HG03378 (cell line): ENCODE results near the gene TRIOBP.
"Not testable (repeated sequence)": the region's sequence is repeated elsewhere in the genome, so short reads cannot be mapped to it uniquely, and the experiment has no call there.

Source experiments
- ATAC-seq: cut with Tn5 transposase; IDR thresholded peaks from one replicate; pipeline ENCODE4 v1.9.1; 2021; ENCODE audit warnings: mild to moderate bottlenecking, moderate library complexity; ENCODE audit not compliant: unreplicated experiment

TRIOBP gene

GRCh38 chr22:37765953-37766576, 69.2 kb downstream of the TRIOBP start:
- ATAC-seq, result no peak

- ATAC-seq, result no peak
These were observed 71.4 kb downstream of the TRIOBP start for GRCh38 chr22:37768273-37768672.

- ATAC-seq, result no peak
These were observed 72.2 kb downstream of the TRIOBP start for GRCh38 chr22:37769056-37769455.

GRCh38 chr22:37771081-37771480, 74.2 kb downstream of the TRIOBP start:
- no peak for ATAC-seq

- ATAC-seq, result no peak
These were observed 75.0 kb downstream of the TRIOBP start for GRCh38 chr22:37771702-37772427.

GRCh38 chr22:37774728-37775127, 77.9 kb downstream of the TRIOBP start:
- ATAC-seq, result no peak

GRCh38 chr22:37775785-37776638, 79.2 kb downstream of the TRIOBP start:
- no peak for ATAC-seq

- no peak for ATAC-seq
These were observed 79.8 kb downstream of the TRIOBP start for GRCh38 chr22:37776639-37777005.

GRCh38 chr22:37777122-37777687, 80.4 kb downstream of the TRIOBP start:
- no peak for ATAC-seq

- ATAC-seq, result no peak
These were observed 81.6 kb downstream of the TRIOBP start for GRCh38 chr22:37778370-37779009.

GRCh38 chr22:37781434-37782059, 84.7 kb downstream of the TRIOBP start:
- ATAC-seq, result no peak

GRCh38 chr22:37782340-37783168, 85.7 kb downstream of the TRIOBP start:
- ATAC-seq, result no peak

- no peak for ATAC-seq
These were observed 88.1 kb downstream of the TRIOBP start for GRCh38 chr22:37784829-37785495.

GRCh38 chr22:37790234-37790633, 93.4 kb downstream of the TRIOBP start:
- no peak for ATAC-seq

- ATAC-seq, result no peak
These were observed 95.6 kb downstream of the TRIOBP start for GRCh38 chr22:37792494-37792893.

- no peak for ATAC-seq
These were observed 97.5 kb downstream of the TRIOBP start for GRCh38 chr22:37794376-37794775.

GRCh38 chr22:37796079-37796478, 99.2 kb downstream of the TRIOBP start:
- ATAC-seq, result no peak

- not testable (repeated sequence) for ATAC-seq
These were observed 100.4 kb downstream of the TRIOBP start for GRCh38 chr22:37797259-37797658.

GRCh38 chr22:37797874-37798500, 101.1 kb downstream of the TRIOBP start:
- no peak for ATAC-seq
